ENCODE data around the gene AMPH.

The AMPH gene

DNA sequence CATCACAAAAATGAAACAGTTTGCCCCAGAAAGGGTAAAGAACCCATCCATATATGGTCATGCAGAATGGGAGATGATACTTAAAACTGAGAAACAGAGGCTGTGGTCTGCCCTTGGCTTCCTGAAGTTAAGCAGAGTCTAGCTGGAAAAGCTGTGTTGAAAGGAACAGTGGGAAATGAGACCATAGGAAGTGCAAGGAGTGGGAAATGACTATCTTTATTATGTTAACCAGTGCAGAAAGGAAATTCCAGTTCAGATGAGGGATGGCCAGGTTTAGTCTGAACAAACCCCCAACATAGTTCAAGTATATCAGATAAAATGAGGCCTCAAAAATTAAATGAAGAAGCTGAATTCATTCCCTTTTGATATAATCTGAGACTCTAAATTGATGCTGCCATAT, 245.5 kb downstream of the AMPH start:
- no peak for TF ChIP-seq GABPA (IDR thresholded peaks at IDR 0.05; ENCODE audit: low read depth)
- no peak for TF ChIP-seq SPI1 (IDR thresholded peaks at IDR 0.05; ENCODE audit: borderline replicate concordance, low read depth)
- no peak for TF ChIP-seq CTCF (IDR thresholded peaks at IDR 0.05; ENCODE audit: insufficient read depth, low read length)
- no peak for TF ChIP-seq REST (IDR thresholded peaks at IDR 0.05; ENCODE audit: insufficient replicate concordance, low read depth)
- TF ChIP-seq POLR2AphosphoS5 (IDR thresholded peaks at IDR 0.05; ENCODE audit: low read depth): no peak
- no peak overlapping the region for H3K27ac ChIP-seq (replicated peaks)
- no peak for DNase-seq (ENCODE audit: low read depth in 1 of 2, low spot score in 1 of 2)
- H3K27me3 ChIP-seq (ENCODE audit: insufficient read depth, poor library complexity, severe bottlenecking): no peaks in the 10 kb centered on the region
- no peak overlapping the region for H3K4me3 ChIP-seq (replicated peaks; ENCODE audit: insufficient read depth, low read length)

- no peak overlapping the region for H3K27ac ChIP-seq (replicated peaks)
Observed at GRCh38 chr7:38383281-38383680, 247.9 kb downstream of the AMPH start.

GRCh38 chr7:38382684-38383083, 248.5 kb downstream of the AMPH start:
- Histone ChIP-seq H3K27me3 (ENCODE audit: insufficient read depth, poor library complexity, severe bottlenecking) (no peaks in the 10 kb centered on the region), H3K4me3 (replicated peaks; ENCODE audit: insufficient read depth, low read length) (no peak overlapping the region), H3K27ac (replicated peaks) (no peak overlapping the region)
- TF ChIP-seq SPI1 (IDR thresholded peaks at IDR 0.05; ENCODE audit: borderline replicate concordance, low read depth) (no peak), GABPA (IDR thresholded peaks at IDR 0.05; ENCODE audit: low read depth) (no peak), REST (IDR thresholded peaks at IDR 0.05; ENCODE audit: insufficient replicate concordance, low read depth) (no peak), POLR2AphosphoS5 (IDR thresholded peaks at IDR 0.05; ENCODE audit: low read depth) (no peak), CTCF (IDR thresholded peaks at IDR 0.05; ENCODE audit: insufficient read depth, low read length) (no peak)
- no peak for DNase-seq (ENCODE audit: low read depth in 1 of 2, low spot score in 1 of 2)

More at GRCh38 chr7:38383281-38383680, 247.9 kb downstream of the AMPH start:
- no peak for DNase-seq (ENCODE audit: low read depth in 1 of 2, low spot score in 1 of 2)
- no peak overlapping the region for H3K4me3 ChIP-seq (replicated peaks; ENCODE audit: insufficient read depth, low read length)
- TF ChIP-seq SPI1 (IDR thresholded peaks at IDR 0.05; ENCODE audit: borderline replicate concordance, low read depth): no peak
- no peak for TF ChIP-seq GABPA (IDR thresholded peaks at IDR 0.05; ENCODE audit: low read depth)
- no peak for TF ChIP-seq POLR2AphosphoS5 (IDR thresholded peaks at IDR 0.05; ENCODE audit: low read depth)
- TF ChIP-seq REST (IDR thresholded peaks at IDR 0.05; ENCODE audit: insufficient replicate concordance, low read depth): no peak
- no peak for TF ChIP-seq CTCF (IDR thresholded peaks at IDR 0.05; ENCODE audit: insufficient read depth, low read length)
- no peaks in the 10 kb centered on the region for H3K27me3 ChIP-seq (ENCODE audit: insufficient read depth, poor library complexity, severe bottlenecking)

Data from HL-60 (cell line).